ENCODE measurements around the gene RTL1.

RTL1 gene

GRCh38 chr14:100884456-100884855 lies 19.1 kb downstream of the RTL1 start:
- no peaks in the 10 kb centered on the region for H3K4me1 ChIP-seq (ENCODE audit: low read length)
- peaks cover 4% of the 10 kb centered on the region; the same call in 1 of the 2 replicates for H3K27me3 ChIP-seq (ENCODE audit: low read depth, low read length)
- no peak overlapping the region for H2AFZ ChIP-seq (ENCODE audit: low read depth, low read length)
- TF ChIP-seq CTCF (IDR thresholded peaks at IDR 0.05; ENCODE audit: low read depth, low read length) = no peak
- TF ChIP-seq EZH2phosphoT487 (IDR thresholded peaks at IDR 0.05; ENCODE audit: low read depth) = no peak
- no peaks in the 10 kb centered on the region for H3K9me3 ChIP-seq (ENCODE audit: insufficient read depth, low read length)
- H3K9ac ChIP-seq (ENCODE audit: low read length) = no peak overlapping the region
- no peak overlapping the region for H3K4me2 ChIP-seq (ENCODE audit: low read length)
- H3K27ac ChIP-seq (ENCODE audit: low read length) = no peak overlapping the region
- H3K4me3 ChIP-seq (ENCODE audit: low read length) = no peak overlapping the region
- H3K79me2 ChIP-seq (ENCODE audit: low read length) = no peaks in the 10 kb centered on the region
- no peaks in the 10 kb centered on the region for H3K36me3 ChIP-seq (replicated peaks; ENCODE audit: low read depth, low read length)
- no peaks in the 10 kb centered on the region for H4K20me1 ChIP-seq (ENCODE audit: insufficient read depth, low read length)

GRCh38 chr14:100883789-100884101 lies 19.8 kb downstream of the RTL1 start:
- H3K4me1 ChIP-seq (ENCODE audit: low read length) = no peaks in the 10 kb centered on the region
- H3K9ac ChIP-seq (ENCODE audit: low read length) = no peak overlapping the region
- no peak overlapping the region for H3K27ac ChIP-seq (ENCODE audit: low read length)
- no peak overlapping the region for H3K4me3 ChIP-seq (ENCODE audit: low read length)
- no peaks in the 10 kb centered on the region for H3K79me2 ChIP-seq (ENCODE audit: low read length)
- H2AFZ ChIP-seq (ENCODE audit: low read depth, low read length) = no peak overlapping the region
- H4K20me1 ChIP-seq (ENCODE audit: insufficient read depth, low read length) = no peaks in the 10 kb centered on the region
- no peaks in the 10 kb centered on the region for H3K9me3 ChIP-seq (ENCODE audit: insufficient read depth, low read length)
- H3K4me2 ChIP-seq (ENCODE audit: low read length) = no peak overlapping the region
- no peaks in the 10 kb centered on the region for H3K36me3 ChIP-seq (replicated peaks; ENCODE audit: low read depth, low read length)
- H3K27me3 ChIP-seq (ENCODE audit: low read depth, low read length) = peaks cover 4% of the 10 kb centered on the region; the same call in 1 of the 2 replicates
- TF ChIP-seq EZH2phosphoT487 (IDR thresholded peaks at IDR 0.05; ENCODE audit: low read depth) (no peak), CTCF (IDR thresholded peaks at IDR 0.05; ENCODE audit: low read depth, low read length) (no peak)

DNA sequence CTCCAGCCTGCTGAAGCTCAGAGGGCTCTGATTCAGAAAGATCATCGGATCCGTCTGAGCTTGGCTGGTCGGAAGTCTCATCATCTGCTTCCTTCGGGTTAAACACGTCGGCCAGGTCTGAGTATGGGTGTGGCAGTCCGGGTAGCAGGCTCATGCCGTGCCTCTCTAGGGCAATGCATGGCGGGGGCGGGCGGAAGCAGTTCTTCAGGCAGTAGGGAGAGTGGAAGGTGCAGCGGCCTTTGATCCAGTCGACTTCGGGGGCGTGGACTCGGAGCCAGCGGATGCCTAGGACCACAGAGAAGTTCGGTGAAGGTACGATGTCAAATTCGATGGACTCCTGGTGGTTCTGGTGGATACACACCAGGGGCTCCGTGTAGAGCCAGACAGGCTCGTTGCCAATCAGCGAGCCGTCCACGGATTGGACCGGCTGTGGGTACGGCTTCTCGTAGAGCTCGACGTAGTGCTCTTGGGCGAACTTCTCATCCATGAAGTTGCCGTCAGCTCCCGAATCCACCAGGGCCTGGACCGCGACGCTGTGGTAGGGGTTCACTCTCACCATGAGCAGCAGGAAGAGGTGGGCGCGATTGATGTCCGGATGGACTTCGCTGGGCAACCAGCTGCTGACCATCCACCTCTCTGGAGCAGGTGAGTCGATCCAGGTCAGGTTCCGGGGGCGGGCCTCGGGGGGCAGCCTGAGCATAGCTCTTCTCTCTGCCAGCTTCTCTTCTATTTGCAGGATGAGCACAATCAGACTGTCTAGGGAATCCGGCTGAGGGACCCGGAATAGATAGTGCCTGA lies 20.3 kb downstream of the RTL1 start:
- no peak overlapping the region for H2AFZ ChIP-seq (ENCODE audit: low read depth, low read length)
- H3K4me2 ChIP-seq (ENCODE audit: low read length) = no peak overlapping the region
- no peaks in the 10 kb centered on the region for H3K9me3 ChIP-seq (ENCODE audit: insufficient read depth, low read length)
- no peaks in the 10 kb centered on the region for H4K20me1 ChIP-seq (ENCODE audit: insufficient read depth, low read length)
- no peak overlapping the region for H3K9ac ChIP-seq (ENCODE audit: low read length)
- no peaks in the 10 kb centered on the region for H3K36me3 ChIP-seq (replicated peaks; ENCODE audit: low read depth, low read length)
- peaks cover 3% of the 10 kb centered on the region; the same call in 1 of the 2 replicates for H3K27me3 ChIP-seq (ENCODE audit: low read depth, low read length)
- TF ChIP-seq CTCF (IDR thresholded peaks at IDR 0.05; ENCODE audit: low read depth, low read length) (no peak), EZH2phosphoT487 (IDR thresholded peaks at IDR 0.05; ENCODE audit: low read depth) (no peak)
- H3K79me2 ChIP-seq (ENCODE audit: low read length) = no peaks in the 10 kb centered on the region
- no peak overlapping the region for H3K27ac ChIP-seq (ENCODE audit: low read length)
- no peak overlapping the region for H3K4me3 ChIP-seq (ENCODE audit: low read length)
- H3K4me1 ChIP-seq (ENCODE audit: low read length) = no peaks in the 10 kb centered on the region

- no peaks in the 10 kb centered on the region for H3K79me2 ChIP-seq (ENCODE audit: low read length)
- no peak overlapping the region for H2AFZ ChIP-seq (ENCODE audit: low read depth, low read length)
- no peak overlapping the region for H3K4me3 ChIP-seq (ENCODE audit: low read length)
- H3K4me1 ChIP-seq (ENCODE audit: low read length) = no peaks in the 10 kb centered on the region
- no peaks in the 10 kb centered on the region for H3K27me3 ChIP-seq (ENCODE audit: low read depth, low read length)
- H4K20me1 ChIP-seq (ENCODE audit: insufficient read depth, low read length) = no peaks in the 10 kb centered on the region
- no peaks in the 10 kb centered on the region for H3K9me3 ChIP-seq (ENCODE audit: insufficient read depth, low read length)
- TF ChIP-seq CTCF (IDR thresholded peaks at IDR 0.05; ENCODE audit: low read depth, low read length) = no peak
- no peak for TF ChIP-seq EZH2phosphoT487 (IDR thresholded peaks at IDR 0.05; ENCODE audit: low read depth)
- no peaks in the 10 kb centered on the region for H3K36me3 ChIP-seq (replicated peaks; ENCODE audit: low read depth, low read length)
- no peak overlapping the region for H3K4me2 ChIP-seq (ENCODE audit: low read length)
- no peak overlapping the region for H3K27ac ChIP-seq (ENCODE audit: low read length)
- H3K9ac ChIP-seq (ENCODE audit: low read length) = no peak overlapping the region
Observed at GRCh38 chr14:100882026-100882967, 21.2 kb downstream of the RTL1 start.
